Measurements from ENCODE around the gene IL1R1.
"Not testable (repeated sequence)": the region's sequence is repeated elsewhere in the genome, so short reads cannot be mapped to it uniquely, and the experiment has no call there.

The IL1R1 gene

GRCh38 chr2:102106133-102106556 lies 36.4 kb upstream of the IL1R1 start:
- H3K4me3 Mint-ChIP-seq: peak overlapping the region; percentile 82
- peaks cover 8% of the 10 kb centered on the region for H3K36me3 Mint-ChIP-seq (ENCODE audit: low read depth)
- no peak for DNase-seq
- no peak overlapping the region for H3K27ac Mint-ChIP-seq
- peaks cover 3% of the 10 kb centered on the region for H3K27me3 Mint-ChIP-seq
- peaks cover 58% of the 10 kb centered on the region for H3K4me1 Mint-ChIP-seq (ENCODE audit: low read depth)
- H3K9me3 Mint-ChIP-seq: no peaks in the 10 kb centered on the region

GRCh38 chr2:102106813-102107740 lies 35.5 kb upstream of the IL1R1 start:
- not testable (repeated sequence) for H3K27ac Mint-ChIP-seq, H3K27me3 Mint-ChIP-seq, H3K9me3 Mint-ChIP-seq, DNase-seq
- peaks cover 62% of the 10 kb centered on the region for H3K4me1 Mint-ChIP-seq (ENCODE audit: low read depth)
- peak overlapping the region; percentile 82 for H3K4me3 Mint-ChIP-seq
- H3K36me3 Mint-ChIP-seq (ENCODE audit: low read depth): peaks cover 13% of the 10 kb centered on the region

GRCh38 chr2:102107741-102108070 lies 34.8 kb upstream of the IL1R1 start:
- DNase-seq: no peak
- H3K4me3 Mint-ChIP-seq: peak overlapping the region; percentile 30
- H3K27me3 Mint-ChIP-seq: peaks cover 3% of the 10 kb centered on the region
- no peaks in the 10 kb centered on the region for H3K9me3 Mint-ChIP-seq
- H3K4me1 Mint-ChIP-seq (ENCODE audit: low read depth): peaks cover 69% of the 10 kb centered on the region
- no peak overlapping the region for H3K27ac Mint-ChIP-seq
- peaks cover 14% of the 10 kb centered on the region for H3K36me3 Mint-ChIP-seq (ENCODE audit: low read depth)

- Mint-ChIP-seq H3K4me1 (ENCODE audit: low read depth) (peaks cover 75% of the 10 kb centered on the region), H3K36me3 (ENCODE audit: low read depth) (peaks cover 23% of the 10 kb centered on the region)
Observed at GRCh38 chr2:102109016-102109415, 33.5 kb upstream of the IL1R1 start.

GRCh38 chr2:102110171-102110570 lies 32.4 kb upstream of the IL1R1 start:
- no peak for DNase-seq
- Mint-ChIP-seq H3K27me3 (no peaks in the 10 kb centered on the region), H3K36me3 (ENCODE audit: low read depth) (peaks cover 23% of the 10 kb centered on the region), H3K4me1 (ENCODE audit: low read depth) (peaks cover 76% of the 10 kb centered on the region), H3K27ac (no peak overlapping the region), H3K9me3 (no peaks in the 10 kb centered on the region), H3K4me3 (no peak overlapping the region)

More at GRCh38 chr2:102109016-102109415, 33.5 kb upstream of the IL1R1 start:
- no peaks in the 10 kb centered on the region for H3K9me3 Mint-ChIP-seq
- no peaks in the 10 kb centered on the region for H3K27me3 Mint-ChIP-seq
- no peak overlapping the region for H3K27ac Mint-ChIP-seq
- DNase-seq: no peak
- H3K4me3 Mint-ChIP-seq: no peak overlapping the region

- no peak for DNase-seq
- H3K27ac Mint-ChIP-seq: peak overlapping the region; percentile 28
- peaks cover 3% of the 10 kb centered on the region for H3K27me3 Mint-ChIP-seq
- H3K4me1 Mint-ChIP-seq (ENCODE audit: low read depth): peaks cover 80% of the 10 kb centered on the region
- H3K9me3 Mint-ChIP-seq: peaks cover 3% of the 10 kb centered on the region
- H3K4me3 Mint-ChIP-seq: peak overlapping the region; percentile 1
- peaks cover 26% of the 10 kb centered on the region for H3K36me3 Mint-ChIP-seq (ENCODE audit: low read depth)
Observed at GRCh38 chr2:102110596-102111334, 31.8 kb upstream of the IL1R1 start.

GRCh38 chr2:102111823-102112222 lies 30.7 kb upstream of the IL1R1 start:
- peaks cover 5% of the 10 kb centered on the region for H3K9me3 Mint-ChIP-seq
- H3K4me1 Mint-ChIP-seq (ENCODE audit: low read depth): peaks cover 83% of the 10 kb centered on the region
- peak overlapping the region; percentile 61 for H3K27ac Mint-ChIP-seq
- DNase-seq: no peak
- H3K27me3 Mint-ChIP-seq: peaks cover 3% of the 10 kb centered on the region
- peaks cover 28% of the 10 kb centered on the region for H3K36me3 Mint-ChIP-seq (ENCODE audit: low read depth)
- H3K4me3 Mint-ChIP-seq: no peak overlapping the region

GRCh38 chr2:102112271-102112670 lies 30.3 kb upstream of the IL1R1 start:
- peak overlapping the region; percentile 61 for H3K27ac Mint-ChIP-seq
- peaks cover 31% of the 10 kb centered on the region for H3K36me3 Mint-ChIP-seq (ENCODE audit: low read depth)
- H3K4me3 Mint-ChIP-seq: no peak overlapping the region
- DNase-seq: no peak
- peaks cover 87% of the 10 kb centered on the region for H3K4me1 Mint-ChIP-seq (ENCODE audit: low read depth)
- H3K9me3 Mint-ChIP-seq: peaks cover 5% of the 10 kb centered on the region
- peaks cover 3% of the 10 kb centered on the region for H3K27me3 Mint-ChIP-seq

GRCh38 chr2:102112692-102113665 lies 29.6 kb upstream of the IL1R1 start:
- Mint-ChIP-seq H3K9me3 (peaks cover 5% of the 10 kb centered on the region), H3K27me3 (peaks cover 3% of the 10 kb centered on the region), H3K27ac (peak overlapping the region; percentile 83), H3K36me3 (ENCODE audit: low read depth) (peaks cover 34% of the 10 kb centered on the region), H3K4me1 (ENCODE audit: low read depth) (peaks cover 86% of the 10 kb centered on the region), H3K4me3 (no peak overlapping the region)
- no peak for DNase-seq

- no peak for DNase-seq
- peaks cover 5% of the 10 kb centered on the region for H3K9me3 Mint-ChIP-seq
- peaks cover 79% of the 10 kb centered on the region for H3K4me1 Mint-ChIP-seq (ENCODE audit: low read depth)
- peaks cover 35% of the 10 kb centered on the region for H3K36me3 Mint-ChIP-seq (ENCODE audit: low read depth)
- H3K27ac Mint-ChIP-seq: peak overlapping the region; percentile 83
- H3K27me3 Mint-ChIP-seq: peaks cover 3% of the 10 kb centered on the region
- H3K4me3 Mint-ChIP-seq: peak overlapping the region; percentile 15
Observed at GRCh38 chr2:102114290-102114721, 28.2 kb upstream of the IL1R1 start.

GRCh38 chr2:102114851-102115497 lies 27.6 kb upstream of the IL1R1 start:
- peaks cover 5% of the 10 kb centered on the region for H3K9me3 Mint-ChIP-seq
- peak overlapping the region; percentile 15 for H3K4me3 Mint-ChIP-seq
- peaks cover 3% of the 10 kb centered on the region for H3K27me3 Mint-ChIP-seq
- peak overlapping the region; percentile 83 for H3K27ac Mint-ChIP-seq
- H3K4me1 Mint-ChIP-seq (ENCODE audit: low read depth): peaks cover 76% of the 10 kb centered on the region
- H3K36me3 Mint-ChIP-seq (ENCODE audit: low read depth): peaks cover 34% of the 10 kb centered on the region
- no peak for DNase-seq

GRCh38 chr2:102116630-102117471 lies 25.7 kb upstream of the IL1R1 start:
- Mint-ChIP-seq H3K4me1 (ENCODE audit: low read depth) (peaks cover 64% of the 10 kb centered on the region), H3K27ac (peak overlapping the region; percentile 83), H3K36me3 (ENCODE audit: low read depth) (peaks cover 25% of the 10 kb centered on the region), H3K27me3 (peaks cover 3% of the 10 kb centered on the region), H3K9me3 (peaks cover 5% of the 10 kb centered on the region), H3K4me3 (no peak overlapping the region)
- DNase-seq: no peak

GRCh38 chr2:102117472-102117858 lies 25.1 kb upstream of the IL1R1 start:
- peaks cover 6% of the 10 kb centered on the region for H3K27me3 Mint-ChIP-seq
- peaks cover 5% of the 10 kb centered on the region for H3K9me3 Mint-ChIP-seq
- H3K27ac Mint-ChIP-seq: peak overlapping the region; percentile 16
- H3K4me3 Mint-ChIP-seq: no peak overlapping the region
- DNase-seq: no peak
- peaks cover 61% of the 10 kb centered on the region for H3K4me1 Mint-ChIP-seq (ENCODE audit: low read depth)
- peaks cover 22% of the 10 kb centered on the region for H3K36me3 Mint-ChIP-seq (ENCODE audit: low read depth)

Data from activated T-cell treated with anti-CD3 and anti-CD28 coated beads, Interleukin-2, amount 50 U/mL, for 24 hours (primary cell).